ENCODE measurements around the gene RBMX.
A peak's percentile ranks its signal among the peaks of the same experiment; 100 is the strongest.

Gene RBMX

DNA sequence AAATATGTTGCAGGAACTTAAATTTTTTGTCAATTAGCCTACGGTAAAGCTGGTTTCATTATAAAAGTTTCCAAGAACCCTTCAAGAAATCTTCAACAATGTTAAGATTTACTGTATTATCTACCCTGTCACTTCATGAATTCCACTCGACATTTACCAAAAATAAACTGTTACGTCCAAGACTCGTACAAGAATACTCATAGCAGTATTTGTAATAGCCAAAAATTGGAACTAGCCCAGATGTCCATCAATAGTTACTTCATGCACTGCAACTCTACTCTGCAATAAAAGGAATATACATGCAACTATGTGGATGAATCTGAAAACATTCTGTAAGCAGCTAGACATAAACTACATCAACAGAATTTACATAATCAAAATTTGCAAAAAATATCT is 13.4 kb downstream of the RBMX start:
- H3K27ac ChIP-seq (ENCODE audit: low read depth, low read length), result peak overlapping the region; percentile 47
- H3K4me3 ChIP-seq (ENCODE audit: low read depth in 1 of 5, low read length in 5 of 5), result no peak overlapping the region
- H3K4me1 ChIP-seq (ENCODE audit: control insufficient read depth in 5 of 5, insufficient read depth in 5 of 5, low read length in 5 of 5), result peaks cover 0 to 4% (median 2%) of the 10 kb centered on the region in 5 donors
- peaks cover 8 to 37% (median 18%) of the 10 kb centered on the region in 5 donors for H3K36me3 ChIP-seq (ENCODE audit: control insufficient read depth in 5 of 5, insufficient read depth in 5 of 5, low read length in 5 of 5)
- H3K9me3 ChIP-seq (ENCODE audit: control insufficient read depth in 5 of 5, low read length in 5 of 5), result no peaks in the 10 kb centered on the region
- peaks cover 0 to 3% (median 0%) of the 10 kb centered on the region in 5 donors for H3K27me3 ChIP-seq (ENCODE audit: control insufficient read depth in 5 of 5, insufficient read depth in 4 of 5, low read length in 5 of 5)
- no peak overlapping the region for H3K9ac ChIP-seq (ENCODE audit: low read length in 5 of 5)

DNA sequence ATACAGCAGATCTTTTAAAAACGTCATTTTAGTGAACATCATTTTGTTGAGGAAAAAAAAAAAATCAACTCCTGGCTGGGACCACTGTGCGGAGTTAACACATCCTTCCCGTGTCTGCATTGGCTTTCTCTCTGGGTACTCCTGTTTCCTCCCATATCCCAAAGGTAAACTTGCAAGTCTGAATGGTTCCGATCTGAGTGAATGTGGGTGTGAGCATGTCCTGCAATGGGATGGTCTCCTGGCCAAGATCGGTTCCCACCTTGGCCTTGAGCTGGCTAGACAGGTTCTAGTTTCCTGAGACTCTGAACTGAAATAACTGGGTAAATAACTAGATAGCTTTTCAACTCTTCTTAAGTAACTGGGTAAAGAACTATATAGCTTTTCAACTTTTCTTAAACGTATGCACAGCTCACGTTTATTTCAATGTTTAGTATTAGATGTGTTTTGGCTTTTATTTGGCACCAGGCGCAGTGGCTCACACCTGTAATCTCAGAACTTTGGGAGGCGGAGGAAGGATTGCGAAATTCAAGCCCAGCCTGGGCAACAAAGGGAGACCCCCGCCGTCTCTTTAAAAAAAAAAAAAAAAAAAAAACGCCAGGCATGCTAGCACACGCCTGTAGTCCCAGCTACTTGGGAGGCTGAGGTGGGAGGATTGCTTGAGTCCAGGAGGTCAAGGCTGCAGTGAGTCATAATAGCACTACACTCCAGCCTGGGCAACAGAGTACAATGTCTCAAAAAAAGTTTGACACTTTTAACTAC is 14.0 kb downstream of the RBMX start:
- Histone ChIP-seq H3K27me3 (ENCODE audit: control insufficient read depth in 5 of 5, insufficient read depth in 4 of 5, low read length in 5 of 5) (peaks cover 0 to 4% (median 0%) of the 10 kb centered on the region in 5 donors), H3K27ac (ENCODE audit: low read depth, low read length) (no peak overlapping the region), H3K4me3 (ENCODE audit: low read depth in 1 of 5, low read length in 5 of 5) (no peak overlapping the region), H3K36me3 (ENCODE audit: control insufficient read depth in 5 of 5, insufficient read depth in 5 of 5, low read length in 5 of 5) (peaks cover 4 to 33% (median 19%) of the 10 kb centered on the region in 5 donors), H3K4me1 (ENCODE audit: control insufficient read depth in 5 of 5, insufficient read depth in 5 of 5, low read length in 5 of 5) (peaks cover 0 to 4% (median 2%) of the 10 kb centered on the region in 5 donors), H3K9ac (ENCODE audit: low read length in 5 of 5) (no peak overlapping the region), H3K9me3 (ENCODE audit: control insufficient read depth in 5 of 5, low read length in 5 of 5) (no peaks in the 10 kb centered on the region)

DNA sequence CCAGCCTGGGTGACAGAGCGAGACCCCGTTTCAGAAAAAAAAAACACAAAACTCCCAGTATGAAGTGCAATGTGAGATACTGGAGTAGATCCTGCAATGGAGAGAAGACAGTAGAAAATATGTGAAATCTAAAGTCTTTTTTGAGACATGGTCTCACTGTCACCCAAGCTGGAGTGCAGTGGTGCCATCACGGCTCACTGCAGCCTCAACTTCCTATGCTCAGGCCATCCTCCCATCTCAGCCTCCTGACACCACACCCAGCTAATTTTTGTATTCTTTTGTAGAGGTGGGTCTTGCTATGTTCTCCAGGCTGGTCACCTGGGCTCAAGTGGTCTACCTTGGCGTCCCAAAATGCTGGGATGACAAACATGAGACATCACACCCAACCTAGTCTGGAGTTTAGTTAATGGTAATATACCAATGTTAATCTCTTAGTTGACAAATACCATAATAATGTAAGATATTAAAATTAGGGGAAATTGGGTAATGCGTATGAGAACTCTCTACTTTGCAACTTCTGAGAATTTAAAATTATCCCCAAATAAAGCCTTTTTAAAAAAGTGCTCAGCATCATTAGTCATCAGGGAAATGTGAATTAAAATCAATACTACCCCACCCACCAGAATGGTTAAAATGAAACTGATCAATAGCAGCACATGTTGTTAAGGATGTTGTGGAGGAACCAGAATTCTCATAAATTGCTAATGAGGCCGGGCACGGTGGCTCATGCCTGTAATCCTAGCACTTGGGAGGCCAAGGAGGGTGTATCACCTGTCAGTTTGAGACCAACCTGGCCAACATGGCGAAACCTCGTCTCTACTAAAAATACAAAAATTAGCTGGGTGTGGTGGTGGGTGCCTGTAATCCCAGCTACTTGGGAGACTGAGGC is 15.0 kb downstream of the RBMX start:
- Histone ChIP-seq H3K9me3 (ENCODE audit: control insufficient read depth in 5 of 5, low read length in 5 of 5) (no peaks in the 10 kb centered on the region), H3K4me3 (ENCODE audit: low read depth in 1 of 5, low read length in 5 of 5) (no peak overlapping the region), H3K27ac (ENCODE audit: low read depth, low read length) (no peak overlapping the region), H3K9ac (ENCODE audit: low read length in 5 of 5) (no peak overlapping the region), H3K27me3 (ENCODE audit: control insufficient read depth in 5 of 5, insufficient read depth in 4 of 5, low read length in 5 of 5) (peaks cover 0 to 4% (median 0%) of the 10 kb centered on the region in 5 donors), H3K36me3 (ENCODE audit: control insufficient read depth in 5 of 5, insufficient read depth in 5 of 5, low read length in 5 of 5) (peaks cover 4 to 29% (median 21%) of the 10 kb centered on the region in 5 donors), H3K4me1 (ENCODE audit: control insufficient read depth in 5 of 5, insufficient read depth in 5 of 5, low read length in 5 of 5) (peaks cover 0 to 4% (median 2%) of the 10 kb centered on the region in 5 donors)

DNA sequence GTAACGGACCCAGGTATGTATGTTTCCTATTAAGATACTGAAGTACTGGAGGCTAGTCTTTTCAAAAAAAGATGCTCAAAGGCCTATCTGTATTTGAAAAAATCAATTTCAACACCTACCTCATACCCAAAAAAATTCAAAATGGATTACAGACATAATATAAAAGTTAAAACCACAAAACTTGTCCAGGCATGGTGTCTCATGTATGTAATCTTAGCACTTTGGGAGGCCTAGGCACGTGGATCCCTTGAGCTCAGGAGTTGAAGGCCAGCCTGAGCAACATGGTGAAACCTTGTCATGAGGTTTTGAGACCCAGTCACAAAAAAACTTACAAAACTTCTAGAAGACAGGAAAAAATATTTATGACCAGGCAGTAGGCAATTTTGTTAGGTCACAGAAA is 16.7 kb downstream of the RBMX start:
- H3K9me3 ChIP-seq (ENCODE audit: control insufficient read depth in 5 of 5, low read length in 5 of 5), result no peaks in the 10 kb centered on the region
- H3K27me3 ChIP-seq (ENCODE audit: control insufficient read depth in 5 of 5, insufficient read depth in 4 of 5, low read length in 5 of 5), result peaks cover 0 to 4% (median 0%) of the 10 kb centered on the region in 5 donors
- no peak overlapping the region for H3K9ac ChIP-seq (ENCODE audit: low read length in 5 of 5)
- H3K36me3 ChIP-seq (ENCODE audit: control insufficient read depth in 5 of 5, insufficient read depth in 5 of 5, low read length in 5 of 5), result peaks cover 4 to 21% (median 14%) of the 10 kb centered on the region in 5 donors
- H3K4me1 ChIP-seq (ENCODE audit: control insufficient read depth in 5 of 5, insufficient read depth in 5 of 5, low read length in 5 of 5), result peaks cover 0 to 4% (median 0%) of the 10 kb centered on the region in 5 donors
- no peak overlapping the region for H3K4me3 ChIP-seq (ENCODE audit: low read depth in 1 of 5, low read length in 5 of 5)
- no peak overlapping the region for H3K27ac ChIP-seq (ENCODE audit: low read depth, low read length)

DNA sequence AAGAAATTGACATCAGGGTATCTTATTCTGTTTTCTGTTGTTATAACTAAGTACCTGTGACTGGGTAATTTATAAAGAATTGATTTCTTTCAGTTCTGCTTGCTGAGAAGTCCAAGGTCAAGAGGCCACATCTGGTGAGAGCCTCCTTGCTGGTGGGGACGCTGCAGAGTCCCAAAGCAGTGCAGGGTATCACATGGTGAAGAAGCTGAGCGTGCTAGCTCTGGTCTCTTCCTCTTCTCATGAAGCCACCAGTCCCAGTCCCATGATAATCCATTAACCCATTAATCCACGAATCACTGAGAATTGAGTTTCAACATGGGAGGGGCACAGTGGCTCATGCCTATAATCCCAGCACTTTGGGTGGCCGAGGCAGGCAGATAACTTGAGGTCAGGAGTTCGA is 18.0 kb downstream of the RBMX start:
- Histone ChIP-seq H3K27me3 (ENCODE audit: control insufficient read depth in 5 of 5, insufficient read depth in 4 of 5, low read length in 5 of 5) (peaks cover 0 to 4% (median 0%) of the 10 kb centered on the region in 5 donors), H3K9me3 (ENCODE audit: control insufficient read depth in 5 of 5, low read length in 5 of 5) (no peaks in the 10 kb centered on the region), H3K27ac (ENCODE audit: low read depth, low read length) (no peak overlapping the region), H3K36me3 (ENCODE audit: control insufficient read depth in 5 of 5, insufficient read depth in 5 of 5, low read length in 5 of 5) (peaks cover 0 to 13% (median 6%) of the 10 kb centered on the region in 5 donors), H3K9ac (ENCODE audit: low read length in 5 of 5) (no peak overlapping the region), H3K4me1 (ENCODE audit: control insufficient read depth in 5 of 5, insufficient read depth in 5 of 5, low read length in 5 of 5) (peaks cover 0 to 4% (median 0%) of the 10 kb centered on the region in 5 donors), H3K4me3 (ENCODE audit: low read depth in 1 of 5, low read length in 5 of 5) (no peak overlapping the region)

DNA sequence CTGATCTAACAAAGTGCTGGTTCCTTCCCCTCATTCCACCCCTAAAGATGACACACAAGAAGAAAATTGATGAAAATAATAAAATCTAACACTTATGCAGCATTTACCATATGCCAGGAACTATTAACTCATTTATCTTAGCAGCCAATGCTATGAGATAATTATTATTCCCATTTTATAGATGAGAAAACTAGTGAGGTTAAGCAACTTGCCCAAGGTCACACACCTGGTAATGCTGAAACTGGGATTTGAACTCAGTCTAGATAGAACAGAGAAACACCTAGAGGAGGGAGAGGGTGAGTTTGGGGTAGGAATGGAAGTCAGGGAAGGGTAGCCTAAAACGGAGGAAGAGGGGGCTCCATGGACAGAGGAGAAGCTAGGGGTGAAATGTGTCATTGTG is 18.6 kb downstream of the RBMX start:
- Histone ChIP-seq H3K36me3 (ENCODE audit: control insufficient read depth in 5 of 5, insufficient read depth in 5 of 5, low read length in 5 of 5) (peaks cover 0 to 13% (median 6%) of the 10 kb centered on the region in 5 donors), H3K9me3 (ENCODE audit: control insufficient read depth in 5 of 5, low read length in 5 of 5) (no peaks in the 10 kb centered on the region), H3K27me3 (ENCODE audit: control insufficient read depth in 5 of 5, insufficient read depth in 4 of 5, low read length in 5 of 5) (peaks cover 0 to 4% (median 0%) of the 10 kb centered on the region in 5 donors), H3K9ac (ENCODE audit: low read length in 5 of 5) (no peak overlapping the region), H3K4me3 (ENCODE audit: low read depth in 1 of 5, low read length in 5 of 5) (no peak overlapping the region), H3K4me1 (ENCODE audit: control insufficient read depth in 5 of 5, insufficient read depth in 5 of 5, low read length in 5 of 5) (peaks cover 0 to 4% (median 0%) of the 10 kb centered on the region in 5 donors), H3K27ac (ENCODE audit: low read depth, low read length) (no peak overlapping the region)

DNA sequence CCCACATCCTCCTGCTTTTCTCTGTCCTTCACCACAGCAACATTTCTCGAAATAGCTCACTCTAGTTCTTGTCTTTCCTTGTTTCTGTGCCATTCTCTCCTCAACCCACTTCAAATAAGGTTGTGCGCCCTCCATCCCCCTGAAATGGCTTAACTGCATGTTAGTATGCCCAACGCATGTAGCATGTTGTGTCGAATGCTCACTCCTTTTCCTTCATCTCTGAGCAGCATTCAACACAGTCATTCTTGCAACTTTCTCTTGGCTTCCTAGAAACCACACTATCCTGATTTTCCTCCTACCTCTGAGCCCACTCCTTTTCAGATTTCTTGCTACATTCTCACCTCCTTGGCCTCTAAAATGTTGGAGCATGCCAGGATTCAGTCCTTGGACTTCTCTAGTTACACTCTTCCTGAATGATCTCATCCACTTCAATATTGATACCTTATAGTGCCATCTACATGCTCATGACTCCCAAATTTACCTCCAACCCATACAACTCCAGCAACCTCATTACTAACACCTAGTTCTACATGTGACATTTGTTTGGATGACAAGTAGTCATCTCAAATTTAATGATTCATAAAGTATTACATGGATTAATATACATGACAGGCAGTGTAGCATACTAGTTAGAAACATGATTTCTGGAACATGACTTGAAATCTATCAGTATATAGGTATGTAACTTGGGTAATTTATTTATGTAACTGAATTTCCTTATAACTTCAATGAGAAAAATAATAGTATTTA is 22.3 kb downstream of the RBMX start:
- Histone ChIP-seq H3K9me3 (ENCODE audit: control insufficient read depth in 5 of 5, low read length in 5 of 5) (no peaks in the 10 kb centered on the region), H3K27ac (ENCODE audit: low read depth, low read length) (no peak overlapping the region), H3K27me3 (ENCODE audit: control insufficient read depth in 5 of 5, insufficient read depth in 4 of 5, low read length in 5 of 5) (peaks cover 0 to 4% (median 0%) of the 10 kb centered on the region in 5 donors), H3K4me3 (ENCODE audit: low read depth in 1 of 5, low read length in 5 of 5) (no peak overlapping the region), H3K9ac (ENCODE audit: low read length in 5 of 5) (no peak overlapping the region), H3K36me3 (ENCODE audit: control insufficient read depth in 5 of 5, insufficient read depth in 5 of 5, low read length in 5 of 5) (peaks cover 3 to 16% (median 6%) of the 10 kb centered on the region in 5 donors), H3K4me1 (ENCODE audit: control insufficient read depth in 5 of 5, insufficient read depth in 5 of 5, low read length in 5 of 5) (no peaks in the 10 kb centered on the region)

DNA sequence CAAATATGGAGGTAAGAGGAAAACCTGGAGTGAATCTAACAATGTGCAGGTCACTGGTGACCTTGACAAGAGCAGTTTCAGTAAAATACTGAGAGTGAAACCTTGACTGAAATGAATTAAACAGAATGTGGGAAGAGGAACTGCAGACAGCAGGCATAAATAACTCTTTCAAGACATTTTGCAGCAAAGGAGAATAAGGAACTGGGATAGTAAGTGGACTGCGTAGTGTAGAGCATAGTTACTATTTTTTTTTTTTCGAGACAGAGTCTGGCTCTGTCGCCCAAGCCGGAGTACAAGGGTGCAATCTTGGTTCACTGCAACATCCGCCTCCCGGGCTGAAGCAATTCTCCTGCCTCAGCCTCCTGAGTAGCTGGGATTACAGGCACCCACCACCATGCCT is 24.0 kb downstream of the RBMX start:
- no peaks in the 10 kb centered on the region for H3K9me3 ChIP-seq (ENCODE audit: control insufficient read depth in 5 of 5, low read length in 5 of 5)
- no peaks in the 10 kb centered on the region for H3K4me1 ChIP-seq (ENCODE audit: control insufficient read depth in 5 of 5, insufficient read depth in 5 of 5, low read length in 5 of 5)
- H3K4me3 ChIP-seq (ENCODE audit: low read depth in 1 of 5, low read length in 5 of 5), result no peak overlapping the region
- peaks cover 1 to 8% (median 6%) of the 10 kb centered on the region in 5 donors for H3K36me3 ChIP-seq (ENCODE audit: control insufficient read depth in 5 of 5, insufficient read depth in 5 of 5, low read length in 5 of 5)
- H3K9ac ChIP-seq (ENCODE audit: low read length in 5 of 5), result no peak overlapping the region
- H3K27me3 ChIP-seq (ENCODE audit: control insufficient read depth in 5 of 5, insufficient read depth in 4 of 5, low read length in 5 of 5), result no peaks in the 10 kb centered on the region
- H3K27ac ChIP-seq (ENCODE audit: low read depth, low read length), result no peak overlapping the region

DNA sequence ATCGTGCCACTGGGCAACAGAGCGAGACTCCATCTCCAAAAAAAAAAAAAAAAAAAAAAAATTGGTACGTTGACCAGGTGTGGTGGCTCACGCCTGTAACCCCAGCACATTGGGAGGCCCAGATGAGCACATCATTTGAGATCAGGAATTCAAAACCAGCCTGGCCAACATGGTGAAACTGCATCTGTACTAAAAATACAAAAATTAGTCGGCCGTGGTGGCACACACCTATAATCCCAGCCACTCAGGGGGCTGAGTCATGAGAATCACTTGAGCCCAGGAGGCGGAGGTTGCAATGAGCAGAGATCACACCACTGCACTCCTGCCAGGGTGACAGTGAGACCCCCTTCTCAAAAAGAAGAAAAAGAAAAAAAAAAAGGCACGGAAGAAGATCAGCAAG is 24.5 kb downstream of the RBMX start:
- no peaks in the 10 kb centered on the region for H3K27me3 ChIP-seq (ENCODE audit: control insufficient read depth in 5 of 5, insufficient read depth in 4 of 5, low read length in 5 of 5)
- peaks cover 0 to 7% (median 4%) of the 10 kb centered on the region in 5 donors for H3K36me3 ChIP-seq (ENCODE audit: control insufficient read depth in 5 of 5, insufficient read depth in 5 of 5, low read length in 5 of 5)
- H3K27ac ChIP-seq (ENCODE audit: low read depth, low read length), result no peak overlapping the region
- no peaks in the 10 kb centered on the region for H3K4me1 ChIP-seq (ENCODE audit: control insufficient read depth in 5 of 5, insufficient read depth in 5 of 5, low read length in 5 of 5)
- no peak overlapping the region for H3K4me3 ChIP-seq (ENCODE audit: low read depth in 1 of 5, low read length in 5 of 5)
- no peak overlapping the region for H3K9ac ChIP-seq (ENCODE audit: low read length in 5 of 5)
- H3K9me3 ChIP-seq (ENCODE audit: control insufficient read depth in 5 of 5, low read length in 5 of 5), result no peaks in the 10 kb centered on the region

All from subcutaneous abdominal adipose tissue (tissue), 5 donors.